Vagina (tissue), 2 donors: ENCODE data around the gene KLHDC4.

Source experiments
- POLR2A ChIP-seq, 2 donors: fragments of 450-650 bp; IDR thresholded peaks; one replicate each; pipeline ENCODE4 v1.6.1; 2017; ENCODE audit warnings: antibody characterized with exemption in 2 of 2, mild to moderate bottlenecking in 2 of 2, moderate library complexity in 2 of 2
- TF ChIP-seq, protein P1 (sequence below), 3 experiments: fragments of 450-650 bp in 2 of 3; fragments of 200-600 bp in 1 of 3; sonication (generic) in 1 of 3; IDR thresholded peaks; one replicate each; pipeline ENCODE4 v1.5.1; 2017 to 2019; ENCODE audit warnings: antibody characterized with exemption in 3 of 3, mild to moderate bottlenecking in 2 of 3, moderate library complexity in 2 of 3

DNA sequence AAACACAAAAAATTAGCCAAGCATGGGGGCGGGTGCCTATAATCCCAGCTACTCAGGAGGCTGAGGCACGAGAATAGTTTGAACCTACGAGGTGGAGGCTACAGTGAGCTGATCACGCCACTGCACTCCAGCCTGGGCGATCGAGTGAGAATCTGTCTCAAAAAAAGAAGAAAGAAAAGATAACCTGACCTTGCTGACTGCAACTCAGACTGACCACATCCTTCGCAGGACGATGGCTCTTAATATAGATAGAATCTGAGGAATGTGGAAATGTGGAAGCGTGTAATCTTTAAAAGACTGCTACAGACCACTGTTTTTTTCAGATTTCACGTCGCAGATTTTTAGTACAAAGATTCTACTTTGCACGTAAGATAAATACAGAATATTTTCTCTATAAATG lies 37.8 kb downstream of the KLHDC4 start:
- TF ChIP-seq, protein P1, sequence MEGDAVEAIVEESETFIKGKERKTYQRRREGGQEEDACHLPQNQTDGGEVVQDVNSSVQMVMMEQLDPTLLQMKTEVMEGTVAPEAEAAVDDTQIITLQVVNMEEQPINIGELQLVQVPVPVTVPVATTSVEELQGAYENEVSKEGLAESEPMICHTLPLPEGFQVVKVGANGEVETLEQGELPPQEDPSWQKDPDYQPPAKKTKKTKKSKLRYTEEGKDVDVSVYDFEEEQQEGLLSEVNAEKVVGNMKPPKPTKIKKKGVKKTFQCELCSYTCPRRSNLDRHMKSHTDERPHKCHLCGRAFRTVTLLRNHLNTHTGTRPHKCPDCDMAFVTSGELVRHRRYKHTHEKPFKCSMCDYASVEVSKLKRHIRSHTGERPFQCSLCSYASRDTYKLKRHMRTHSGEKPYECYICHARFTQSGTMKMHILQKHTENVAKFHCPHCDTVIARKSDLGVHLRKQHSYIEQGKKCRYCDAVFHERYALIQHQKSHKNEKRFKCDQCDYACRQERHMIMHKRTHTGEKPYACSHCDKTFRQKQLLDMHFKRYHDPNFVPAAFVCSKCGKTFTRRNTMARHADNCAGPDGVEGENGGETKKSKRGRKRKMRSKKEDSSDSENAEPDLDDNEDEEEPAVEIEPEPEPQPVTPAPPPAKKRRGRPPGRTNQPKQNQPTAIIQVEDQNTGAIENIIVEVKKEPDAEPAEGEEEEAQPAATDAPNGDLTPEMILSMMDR (IDR thresholded peaks at IDR 0.05), result no peak
- TF ChIP-seq POLR2A (IDR thresholded peaks at IDR 0.05), result no peak
